Measurements from ENCODE around the gene SQOR. TPM values are rescaled to one million over a fixed set of nuclear protein-coding genes. Genes with fewer than 3 reads are reported as not detected.

Gene SQOR
- polyA plus RNA-seq, 2 of the 4 experiments (the other 2 are of a cell fraction) = 33.8 to 71.7 TPM

DNA sequence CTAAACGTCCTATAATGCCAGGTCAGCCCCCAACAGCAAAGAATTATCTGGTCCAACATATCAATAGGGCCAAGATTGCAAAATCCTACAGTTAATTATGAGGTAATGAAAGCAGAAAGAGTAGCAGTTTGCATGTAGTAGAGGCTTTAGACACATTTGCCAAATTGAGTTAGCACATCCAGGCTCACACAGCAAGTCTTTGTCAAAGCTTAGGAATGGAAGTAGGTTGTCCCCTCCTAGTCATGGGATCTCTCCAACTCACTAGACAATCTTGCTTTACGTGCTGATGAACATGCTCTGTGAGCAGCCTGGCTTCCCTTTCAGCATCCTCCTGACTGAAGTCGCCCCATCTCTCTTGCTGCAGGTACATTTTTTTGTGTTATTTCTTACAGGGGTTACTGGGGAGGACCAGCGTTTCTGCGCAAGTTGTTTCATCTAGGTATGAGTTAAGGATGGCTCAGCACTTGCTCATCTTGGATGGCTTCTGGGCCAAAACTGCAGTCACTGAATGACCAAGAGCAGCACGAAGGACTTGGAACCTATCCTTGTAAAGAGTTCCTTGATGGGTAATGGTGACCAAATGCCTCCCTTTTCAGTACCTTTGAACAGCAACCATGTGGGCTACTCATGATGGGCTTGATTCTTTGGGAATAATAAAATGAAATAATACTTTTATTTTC, 55.9 kb downstream of the SQOR start:
- ChIA-PET POLR2A (no interaction called here), CTCF (no interaction called here)
- no peak for TF ChIP-seq JUN (IDR thresholded peaks at IDR 0.05)
- TF ChIP-seq CHD4 (IDR thresholded peaks at IDR 0.05; ENCODE audit: borderline replicate concordance) = no peak
- no peak for TF ChIP-seq HDAC2 (IDR thresholded peaks at IDR 0.05)
- TF ChIP-seq TFCP2L1 (CRISPR knock-in tag; IDR thresholded peaks at IDR 0.05) = no peak
- no peak for TF ChIP-seq HEYL (CRISPR knock-in tag; IDR thresholded peaks at IDR 0.05)
- no peak for TF ChIP-seq ZSCAN20 (CRISPR knock-in tag; IDR thresholded peaks at IDR 0.05)
- no peak for TF ChIP-seq CEBPB (IDR thresholded peaks at IDR 0.05)
- no peak for TF ChIP-seq KDM5A (IDR thresholded peaks at IDR 0.05)
- no peak for TF ChIP-seq FOSL2 (IDR thresholded peaks at IDR 0.05)
- TF ChIP-seq FOSL2 (CRISPR knock-in tag; IDR thresholded peaks at IDR 0.05) = no peak
- TF ChIP-seq, protein P1, sequence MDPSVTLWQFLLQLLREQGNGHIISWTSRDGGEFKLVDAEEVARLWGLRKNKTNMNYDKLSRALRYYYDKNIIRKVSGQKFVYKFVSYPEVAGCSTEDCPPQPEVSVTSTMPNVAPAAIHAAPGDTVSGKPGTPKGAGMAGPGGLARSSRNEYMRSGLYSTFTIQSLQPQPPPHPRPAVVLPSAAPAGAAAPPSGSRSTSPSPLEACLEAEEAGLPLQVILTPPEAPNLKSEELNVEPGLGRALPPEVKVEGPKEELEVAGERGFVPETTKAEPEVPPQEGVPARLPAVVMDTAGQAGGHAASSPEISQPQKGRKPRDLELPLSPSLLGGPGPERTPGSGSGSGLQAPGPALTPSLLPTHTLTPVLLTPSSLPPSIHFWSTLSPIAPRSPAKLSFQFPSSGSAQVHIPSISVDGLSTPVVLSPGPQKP (IDR thresholded peaks at IDR 0.05; ENCODE audit: low read depth, low read length) = no peak
- no peak for TF ChIP-seq RCOR1 (IDR thresholded peaks at IDR 0.05; ENCODE audit: low read depth, low read length)
- TF ChIP-seq CHD2 (IDR thresholded peaks at IDR 0.05; ENCODE audit: low read length, partially characterized antibody) = no peak
- no peak for TF ChIP-seq HOXB5 (CRISPR knock-in tag; IDR thresholded peaks at IDR 0.05)
- TF ChIP-seq KDM1A (IDR thresholded peaks at IDR 0.05; ENCODE audit: low read depth) = no peak
- TF ChIP-seq ZC3H11A (IDR thresholded peaks at IDR 0.05) = no peak
- Histone ChIP-seq H3K9me3 (no peaks in the 10 kb centered on the region), H3K27ac (no peak overlapping the region), H3K4me2 (no peak overlapping the region), H3K4me1 (no peaks in the 10 kb centered on the region), H3K4me3 (no peak overlapping the region)
- no peak for ATAC-seq
- 87% methylated on average over 6 of the region's 6 CpGs for WGBS (ENCODE audit: missing lambda C conversion rate)
- no peak for FAIRE-seq
- DNase-seq (ENCODE audit: low read depth in 1 of 2, low spot score in 1 of 2) = no peak

- Histone ChIP-seq H3K9me3 (no peaks in the 10 kb centered on the region), H3K4me3 (no peak overlapping the region), H3K4me2 (no peak overlapping the region), H3K27ac (no peak overlapping the region), H3K4me1 (peaks cover 3% of the 10 kb centered on the region; the same call in 1 of the 3 replicates)
- TF ChIP-seq KDM5A (IDR thresholded peaks at IDR 0.05) (no peak), CHD2 (IDR thresholded peaks at IDR 0.05; ENCODE audit: low read length, partially characterized antibody) (no peak), HOXB13 (CRISPR knock-in tag; IDR thresholded peaks at IDR 0.05; ENCODE audit: low read depth) (no peak), NFE2L2 (conservative IDR thresholded peaks at IDR 0.05; ENCODE audit: low read length) (no peak), CBX8 (IDR thresholded peaks at IDR 0.05) (no peak), HMGXB4 (CRISPR knock-in tag; IDR thresholded peaks at IDR 0.05; ENCODE audit: borderline replicate concordance) (no peak), MAZ (IDR thresholded peaks at IDR 0.05; ENCODE audit: borderline replicate concordance, low read depth, low read length) (no peak), HEYL (CRISPR knock-in tag; IDR thresholded peaks at IDR 0.05) (no peak), ATOH8 (CRISPR knock-in tag; IDR thresholded peaks at IDR 0.05; ENCODE audit: low read depth) (no peak)
- TF ChIP-seq, protein P2, sequence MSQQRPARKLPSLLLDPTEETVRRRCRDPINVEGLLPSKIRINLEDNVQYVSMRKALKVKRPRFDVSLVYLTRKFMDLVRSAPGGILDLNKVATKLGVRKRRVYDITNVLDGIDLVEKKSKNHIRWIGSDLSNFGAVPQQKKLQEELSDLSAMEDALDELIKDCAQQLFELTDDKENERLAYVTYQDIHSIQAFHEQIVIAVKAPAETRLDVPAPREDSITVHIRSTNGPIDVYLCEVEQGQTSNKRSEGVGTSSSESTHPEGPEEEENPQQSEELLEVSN (IDR thresholded peaks at IDR 0.05; ENCODE audit: borderline replicate concordance, low read depth) = no peak
- ChIA-PET CTCF (interaction anchor here (0.6 kb wide), 1 partner anchor 373 kb away, joined by 3 read pairs; no protein-coding TSS in a partner anchor), POLR2A (no interaction called here)
- FAIRE-seq = no peak
- WGBS (ENCODE audit: missing lambda C conversion rate) = 68% methylated on average over 3 of the region's 3 CpGs
- no peak for DNase-seq (ENCODE audit: low read depth in 1 of 2, low spot score in 1 of 2)
- ATAC-seq = no peak
These were observed 66.3 kb downstream of the SQOR start for GRCh38 chr15:45701108-45701507.
